Activated naive CD4-positive, alpha-beta T cell treated with anti-CD3 and anti-CD28 coated beads, Interleukin-2, amount 50 U/mL, for 72 hours (primary cell): Measurements from ENCODE around the gene SMARCA2. TPM values are rescaled to one million over a fixed set of nuclear protein-coding genes. Genes with fewer than 3 reads are reported as not detected.

Experiments
- ATAC-seq, 2 donors: fragments of 150-1000 bp; cut with Tn5 transposase; 2 replicates each; pipeline ENCODE4 v1.10.0; 2021; ENCODE audit warnings: mild to moderate bottlenecking in 2 of 2, moderate library complexity in 2 of 2
- DNase-seq, 2 donors: peaks; one replicate each; pipeline ENCODE4 v3.0.0; 2021 to 2022; ENCODE audit warnings: low spot score in 2 of 2
- H3K27ac Mint-ChIP-seq, 2 donors: one replicate each; pipeline ENCODE4 v1.8.0; 2022; ENCODE audit warnings: mild to moderate bottlenecking in 2 of 2, mixed read lengths in 2 of 2
- H3K36me3 Mint-ChIP-seq, 2 donors: one replicate each; pipeline ENCODE4 v1.8.0; 2022; ENCODE audit warnings: mixed read lengths in 2 of 2
- H3K9me3 Mint-ChIP-seq, 2 donors: one replicate each; pipeline ENCODE4 v1.8.0; 2022; ENCODE audit warnings: mixed read lengths in 2 of 2
- total RNA-seq, 2 donors: library from RNA; stranded (reverse); gene quantifications; one replicate each; pipeline ENCODE4 v1.2.3, GENCODE V29; 2022

The SMARCA2 gene
- total RNA-seq, 2 donors from 2014 or later: 103 to 137 TPM

- DNase-seq: no peak
- peaks cover 3 to 4% of the 10 kb centered on the region in 2 donors for H3K9me3 Mint-ChIP-seq
- no peak overlapping the region for H3K27ac Mint-ChIP-seq
Measured at GRCh38 chr9:2000314-2000713, 14.8 kb upstream of the SMARCA2 start.

DNA sequence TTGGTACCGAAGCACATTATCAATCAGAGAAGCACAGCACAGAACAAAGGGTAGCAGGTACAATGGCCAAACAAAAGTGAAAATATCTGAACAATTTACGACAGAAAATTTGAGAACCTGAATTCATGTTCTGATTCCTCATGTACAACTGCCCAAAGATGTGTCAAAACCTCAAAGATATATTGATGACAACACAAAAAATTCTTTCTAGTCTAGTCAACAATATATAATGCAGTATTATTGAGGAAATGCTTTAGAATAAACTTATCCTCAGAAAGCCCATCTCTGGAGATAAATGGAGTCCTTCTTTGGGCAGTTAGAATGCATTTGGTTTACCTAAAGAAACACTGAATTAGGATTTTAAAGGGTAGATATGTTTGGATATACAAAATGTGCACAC lies 6.8 kb upstream of the SMARCA2 start:
- Mint-ChIP-seq H3K9me3 (peaks cover 0 to 4% of the 10 kb centered on the region in 2 donors), H3K27ac (no peak overlapping the region), H3K36me3 (no peaks in the 10 kb centered on the region)
- no peak for ATAC-seq
- no peak for DNase-seq

More at GRCh38 chr9:2000314-2000713, 14.8 kb upstream of the SMARCA2 start:
- ATAC-seq: no peak
- no peaks in the 10 kb centered on the region for H3K36me3 Mint-ChIP-seq

DNA sequence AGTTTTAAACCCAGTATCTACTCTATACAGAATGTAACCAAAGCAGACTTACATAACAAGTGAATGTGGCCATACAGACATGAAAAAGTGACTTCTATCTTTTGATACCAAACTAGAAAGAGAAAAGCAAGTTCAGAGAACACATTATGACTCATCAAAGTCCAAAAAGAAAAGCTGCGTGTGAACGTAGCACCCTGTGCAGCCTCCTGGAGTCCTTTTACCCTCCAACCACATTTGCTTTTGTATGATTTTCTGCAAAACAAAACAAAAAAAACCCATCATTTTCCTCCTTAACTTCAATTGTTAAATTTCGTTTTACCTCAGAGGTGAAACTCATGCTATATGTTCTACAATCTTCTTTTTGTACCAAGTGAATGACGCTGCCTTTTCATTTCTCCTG lies 2.8 kb upstream of the SMARCA2 start:
- DNase-seq (no peak), ATAC-seq (peak in 1 of 2 donors; percentile 46)
- Mint-ChIP-seq H3K27ac (peak overlapping the region in 1 of 2 donors; percentile 64), H3K36me3 (peaks cover 0 to 7% of the 10 kb centered on the region in 2 donors), H3K9me3 (no peaks in the 10 kb centered on the region)

GRCh38 chr9:2013743-2014475 lies 1.2 kb upstream of the SMARCA2 start:
- ATAC-seq (no peak), DNase-seq (no peak)
- Mint-ChIP-seq H3K36me3 (peaks cover 13 to 19% of the 10 kb centered on the region in 2 donors), H3K27ac (peak overlapping the region in 1 of 2 donors; percentile 60), H3K9me3 (no peaks in the 10 kb centered on the region)

GRCh38 chr9:2015581-2016407 lies 647 bp downstream of the SMARCA2 start:
- DNase-seq (peak; percentile 61 to 66), ATAC-seq (peak in 1 of 2 donors; percentile 0)
- Mint-ChIP-seq H3K9me3 (no peaks in the 10 kb centered on the region), H3K27ac (peak overlapping the region; percentile 98 to 99), H3K36me3 (peaks cover 13 to 19% of the 10 kb centered on the region in 2 donors)

- H3K27ac Mint-ChIP-seq: peak overlapping the region; percentile 97 to 99
- no peaks in the 10 kb centered on the region for H3K9me3 Mint-ChIP-seq
- peaks cover 14 to 19% of the 10 kb centered on the region in 2 donors for H3K36me3 Mint-ChIP-seq
- DNase-seq (peak in 1 of 2 donors; percentile 67), ATAC-seq (peak in 1 of 2 donors; percentile 2)
Measured at GRCh38 chr9:2016408-2017330, 1.5 kb downstream of the SMARCA2 start.

DNA sequence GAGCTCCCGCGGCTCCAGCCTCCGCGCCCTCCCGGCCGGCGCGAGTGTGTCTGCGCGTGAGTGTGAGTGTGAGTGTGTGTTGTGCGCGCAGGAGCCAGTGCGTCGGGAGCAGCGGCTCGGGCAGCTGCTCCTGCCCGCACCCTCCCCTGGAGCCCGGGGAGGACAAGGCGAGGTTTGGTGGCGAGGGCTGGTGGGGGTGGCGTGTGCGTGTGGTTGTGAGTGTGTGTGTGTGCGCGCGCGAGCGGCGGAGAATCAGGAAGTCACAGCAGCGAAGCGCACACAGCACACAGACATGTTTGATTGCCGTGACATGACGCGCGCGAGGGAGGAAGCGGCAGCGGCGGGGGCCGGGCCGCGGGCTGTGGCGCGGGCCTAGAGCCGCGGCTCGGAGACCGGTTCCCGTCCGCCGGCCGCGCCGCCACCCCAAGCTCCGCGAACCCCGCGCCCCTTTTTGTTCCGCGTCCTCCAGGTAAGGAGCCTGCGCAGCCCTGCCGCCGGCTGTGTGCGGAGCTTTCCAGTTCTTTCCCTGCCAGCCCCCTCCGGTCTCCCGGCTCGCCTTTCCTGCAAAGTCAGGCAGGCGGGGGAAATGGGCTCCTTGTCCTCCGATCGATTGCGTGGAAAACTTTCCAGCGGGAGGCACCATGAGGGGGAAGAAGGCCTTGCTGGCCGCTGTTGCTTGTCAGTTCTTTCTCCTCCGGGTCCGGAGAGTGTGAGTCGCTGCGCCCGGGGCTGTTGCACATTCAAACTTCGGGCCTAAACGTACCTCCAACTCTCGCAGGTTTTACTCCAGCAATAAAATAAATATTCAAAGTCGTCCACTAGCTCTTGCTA lies 2.4 kb downstream of the SMARCA2 start:
- Mint-ChIP-seq H3K36me3 (peaks cover 19 to 23% of the 10 kb centered on the region in 2 donors), H3K27ac (peak overlapping the region; percentile 90 to 99), H3K9me3 (no peaks in the 10 kb centered on the region)
- DNase-seq (peak; percentile 62 to 79), ATAC-seq (peak; percentile 25 to 36)

GRCh38 chr9:2018162-2018643 lies 3.1 kb downstream of the SMARCA2 start:
- no peaks in the 10 kb centered on the region for H3K9me3 Mint-ChIP-seq
- DNase-seq (no peak), ATAC-seq (no peak)
- peaks cover 19 to 26% of the 10 kb centered on the region in 2 donors for H3K36me3 Mint-ChIP-seq
- H3K27ac Mint-ChIP-seq: peak overlapping the region; percentile 90 to 99

DNA sequence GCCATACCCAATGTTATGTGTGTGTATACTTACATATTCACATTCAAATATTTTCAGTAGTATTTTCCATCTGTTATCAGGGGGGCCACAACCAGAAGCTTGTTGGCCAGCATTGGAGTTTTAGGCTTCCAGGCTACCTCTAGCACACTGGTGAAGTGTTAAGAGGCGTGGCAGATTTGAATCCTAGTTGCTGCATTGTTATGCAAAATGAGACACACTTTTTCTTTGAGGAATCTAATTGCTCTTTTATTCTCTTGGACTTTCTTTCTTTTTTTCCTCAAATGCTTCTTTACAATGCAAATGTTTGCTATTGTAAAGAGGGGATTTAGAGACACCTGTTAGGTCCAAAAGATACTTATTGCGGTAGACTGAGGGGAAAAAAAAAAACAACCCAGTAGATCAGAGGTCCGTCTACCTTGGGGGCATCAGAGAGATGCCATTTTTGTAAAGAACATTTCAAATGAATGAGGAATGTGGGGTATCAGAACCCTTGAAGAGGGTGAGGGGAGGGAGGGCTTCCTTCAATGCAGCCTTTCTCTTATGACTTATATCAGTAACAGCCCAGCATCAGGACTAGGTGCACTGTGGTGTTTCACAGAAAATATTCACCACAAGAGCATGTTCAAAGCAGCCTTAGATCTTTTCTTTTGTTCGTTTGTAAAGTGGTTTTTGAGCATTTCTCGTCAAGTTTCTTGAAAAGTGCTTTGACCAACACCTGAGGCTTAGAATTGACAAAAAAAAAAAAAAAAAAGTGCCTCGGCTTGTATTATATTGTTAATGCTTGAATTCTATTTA lies 3.8 kb downstream of the SMARCA2 start:
- ATAC-seq (peak in 1 of 2 donors; percentile 33), DNase-seq (no peak)
- peaks cover 19 to 26% of the 10 kb centered on the region in 2 donors for H3K36me3 Mint-ChIP-seq
- no peaks in the 10 kb centered on the region for H3K9me3 Mint-ChIP-seq
- H3K27ac Mint-ChIP-seq: peak overlapping the region; percentile 45 to 99

DNA sequence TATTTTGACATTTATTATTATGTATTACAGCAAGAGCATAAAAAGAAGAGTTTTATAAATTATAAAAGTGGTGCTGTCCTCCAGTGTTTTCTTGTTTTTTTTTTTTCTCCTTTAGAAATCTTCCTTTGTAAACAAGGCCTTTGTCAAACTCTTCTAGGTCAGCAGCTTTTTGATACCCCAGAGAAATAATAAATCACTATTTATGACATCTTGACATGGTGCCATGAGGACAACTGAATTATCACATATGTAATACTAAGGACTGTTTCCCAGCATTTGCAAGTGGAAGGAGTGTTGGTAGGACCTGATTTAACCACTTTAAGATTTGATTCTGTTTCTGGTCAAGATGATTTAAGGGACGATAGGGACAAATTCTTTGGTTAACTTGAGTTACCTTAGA lies 4.6 kb downstream of the SMARCA2 start:
- Mint-ChIP-seq H3K27ac (peak overlapping the region in 1 of 2 donors; percentile 33), H3K9me3 (no peaks in the 10 kb centered on the region), H3K36me3 (peaks cover 22 to 33% of the 10 kb centered on the region in 2 donors)
- ATAC-seq (no peak), DNase-seq (no peak)

- no peaks in the 10 kb centered on the region for H3K9me3 Mint-ChIP-seq
- H3K36me3 Mint-ChIP-seq: peaks cover 19 to 44% of the 10 kb centered on the region in 2 donors
- H3K27ac Mint-ChIP-seq: peak overlapping the region; percentile 7 to 18
- DNase-seq (no peak), ATAC-seq (no peak)
Measured at GRCh38 chr9:2021731-2022130, 6.6 kb downstream of the SMARCA2 start.

GRCh38 chr9:2022560-2022959 lies 7.4 kb downstream of the SMARCA2 start:
- Mint-ChIP-seq H3K36me3 (peaks cover 14 to 46% of the 10 kb centered on the region in 2 donors), H3K27ac (peak overlapping the region; percentile 23 to 76), H3K9me3 (no peaks in the 10 kb centered on the region)
- DNase-seq (no peak), ATAC-seq (peak in 1 of 2 donors; percentile 15)

DNA sequence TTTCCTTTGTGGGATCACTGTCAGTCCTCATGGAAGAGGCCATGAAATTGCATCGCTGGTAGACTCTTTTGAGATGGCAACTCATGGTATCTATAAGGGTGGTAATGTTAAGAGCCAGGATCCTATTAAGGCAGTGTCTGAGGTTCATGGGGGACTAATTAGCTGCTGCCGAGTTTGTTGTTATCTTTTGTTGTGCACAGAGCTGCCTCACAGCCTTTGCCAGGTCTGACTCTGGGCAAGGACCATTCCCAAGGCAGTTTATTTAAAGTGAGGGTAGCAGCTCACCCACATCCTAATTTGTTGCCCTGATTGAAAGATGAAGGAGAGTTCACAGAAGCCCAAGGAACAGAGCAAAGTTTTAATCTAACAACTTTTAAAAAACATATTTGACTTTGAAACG lies 7.9 kb downstream of the SMARCA2 start:
- ATAC-seq (no peak), DNase-seq (no peak)
- Mint-ChIP-seq H3K9me3 (no peaks in the 10 kb centered on the region), H3K27ac (peak overlapping the region; percentile 23 to 70), H3K36me3 (peaks cover 9 to 46% of the 10 kb centered on the region in 2 donors)

DNA sequence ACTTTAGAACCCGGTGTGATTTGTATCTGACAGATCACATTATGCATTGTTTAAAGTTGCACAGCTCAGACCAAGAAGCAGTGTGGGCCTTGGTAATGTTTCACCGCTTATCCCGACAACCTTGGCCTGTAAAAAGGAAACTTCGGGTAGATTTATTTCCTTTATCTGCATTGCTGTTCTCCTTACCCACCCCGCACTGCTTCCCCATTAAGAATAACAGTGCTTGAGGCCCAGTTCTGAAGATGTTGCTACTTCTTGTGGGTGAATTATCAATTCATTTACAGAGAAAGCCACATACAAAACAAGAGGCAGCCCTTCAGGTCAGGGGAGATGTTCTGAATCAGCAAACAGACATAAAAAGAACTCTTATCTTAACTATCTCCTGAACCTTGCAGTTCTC lies 8.4 kb downstream of the SMARCA2 start:
- Mint-ChIP-seq H3K9me3 (no peaks in the 10 kb centered on the region), H3K36me3 (peaks cover 5 to 44% of the 10 kb centered on the region in 2 donors), H3K27ac (peak overlapping the region; percentile 23 to 70)
- DNase-seq: no peak
- ATAC-seq: peak; percentile 30 to 46
